Endodermal cell (in vitro differentiated cells): Measurements from ENCODE around the gene ZRANB3. TPM values are rescaled to one million over a fixed set of nuclear protein-coding genes. Genes with fewer than 3 reads are reported as not detected.
"Not testable (repeated sequence)": the region's sequence is repeated elsewhere in the genome, so short reads cannot be mapped to it uniquely, and the experiment has no call there.

ENCODE experiments used
- DNase-seq: peaks from one replicate; pipeline ENCODE4 v3.0.0-alpha.2; 2017
- H3K27ac ChIP-seq: 2 replicates; pipeline ENCODE4 v1.5.1; 2013; ENCODE audit warnings: mild to moderate bottlenecking, low read depth, low read length, moderate library complexity
- H3K27me3 ChIP-seq: 2 replicates; pipeline ENCODE4 v1.6.1; 2013; ENCODE audit warnings: mild to moderate bottlenecking, low read length, moderate library complexity; ENCODE audit not compliant: insufficient read depth, control insufficient read depth, poor library complexity, severe bottlenecking
- H3K36me3 ChIP-seq: 2 replicates; pipeline ENCODE4 v1.7.0; 2013; ENCODE audit warnings: mild to moderate bottlenecking, low read length, moderate library complexity; ENCODE audit not compliant: control insufficient read depth, insufficient read depth
- H3K4me1 ChIP-seq: one replicate; pipeline ENCODE4 v1.7.0; 2013; ENCODE audit warnings: low read length; ENCODE audit not compliant: control insufficient read depth, insufficient read depth
- H3K4me3 ChIP-seq: 2 replicates; pipeline ENCODE4 v1.5.1; 2013; ENCODE audit warnings: mild to moderate bottlenecking, low read length, moderate library complexity
- H3K9ac ChIP-seq: 2 replicates; pipeline ENCODE4 v1.6.1; 2013; ENCODE audit warnings: mild to moderate bottlenecking, low read length, moderate library complexity; ENCODE audit not compliant: poor library complexity, severe bottlenecking; ENCODE audit errors: extremely low read depth
- H3K9me3 ChIP-seq: 2 replicates; pipeline ENCODE4 v1.6.1; 2013; ENCODE audit warnings: mild to moderate bottlenecking, low read length, moderate library complexity; ENCODE audit not compliant: control insufficient read depth
- H3K27ac Mint-ChIP-seq: 2 replicates; pipeline ENCODE4 v1.8.0; 2020; ENCODE audit warnings: mixed read lengths
- H3K27me3 Mint-ChIP-seq: 2 replicates; pipeline ENCODE4 v1.8.0; 2021; ENCODE audit warnings: mild to moderate bottlenecking, mixed read lengths; ENCODE audit not compliant: insufficient read depth
- H3K36me3 Mint-ChIP-seq: 2 replicates; pipeline ENCODE4 v1.8.0; 2020; ENCODE audit warnings: low read depth, mixed read lengths
- H3K4me1 Mint-ChIP-seq: 2 replicates; pipeline ENCODE4 v1.8.0; 2020; ENCODE audit warnings: mixed read lengths
- H3K4me3 Mint-ChIP-seq: 2 replicates; pipeline ENCODE4 v1.8.0; 2020; ENCODE audit warnings: mild to moderate bottlenecking, moderate library complexity, mixed read lengths
- H3K9me3 Mint-ChIP-seq: 2 replicates; pipeline ENCODE4 v1.8.0; 2020; ENCODE audit warnings: mild to moderate bottlenecking, mixed read lengths
- CTCF ChIP-seq: fragments of 200-600 bp; sonication (generic); conservative IDR thresholded peaks from 2 replicates; pipeline ENCODE4 v1.5.0; 2021; ENCODE audit warnings: antibody characterized with exemption, mild to moderate bottlenecking
- WGBS, 2 experiments: methylation state at CpG; one replicate each; pipeline versions ENCODE4 v1.1.5 to v1.1.7; 2013; ENCODE audit warnings: missing lambda C conversion rate in 2 of 2, mixed read lengths in 1 of 2; ENCODE audit not compliant: insufficient coverage in 1 of 2, insufficient read length in 1 of 2; 5-methylcytosine and 5-hydroxymethylcytosine counted together
- total RNA-seq, 2 donors: library from RNA; stranded (reverse); fragmentation: NEBNext Ultra II Directional in 1 of 2; extraction: Animal tissue kit (Norgen Biotek cat#: 25700) in 1 of 2; gene quantifications; 2 replicates in 1 of 2; 3 replicates in 1 of 2; pipeline ENCODE4 v1.2.1, GENCODE V29; 2021

ZRANB3 gene
- total RNA-seq, 2 donors from 2014 or later = 17.2 to 20.7 TPM

DNA sequence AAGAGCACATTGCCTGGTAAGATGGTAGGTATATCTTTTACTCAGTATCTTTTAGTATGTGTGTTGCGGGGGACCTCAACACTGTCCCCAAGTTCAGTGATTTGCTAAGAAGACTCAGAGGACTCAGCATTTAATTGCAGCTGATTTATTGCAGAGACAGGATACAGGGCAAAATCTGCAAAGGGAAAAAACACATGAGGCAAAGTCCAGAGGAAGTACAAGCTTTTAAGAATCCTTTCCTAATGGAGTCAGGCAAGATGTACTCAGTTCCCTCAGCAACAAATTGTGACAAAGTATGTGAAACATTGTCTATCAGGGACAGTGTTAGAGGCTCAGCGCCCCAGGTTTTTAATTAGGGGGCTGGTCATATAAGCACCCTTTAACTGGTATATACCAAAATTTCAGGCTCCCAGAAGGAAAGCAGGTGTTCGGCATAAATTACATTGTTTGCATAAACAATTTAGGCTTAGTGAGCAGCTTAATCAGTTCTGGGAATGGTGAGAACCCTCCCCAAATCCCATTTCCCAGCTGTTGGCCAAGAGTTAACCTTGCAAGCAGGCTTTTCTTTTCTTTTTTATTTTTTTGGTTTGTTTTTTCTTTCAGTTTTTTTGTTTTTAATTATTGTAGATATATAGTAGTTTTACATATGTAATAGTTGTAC, 437.2 kb downstream of the ZRANB3 start:
- peaks cover 9% of the 10 kb centered on the region for H3K9me3 Mint-ChIP-seq
- H3K4me1 ChIP-seq = peaks cover 4% of the 10 kb centered on the region
- DNase-seq = no peak
- H3K4me3 Mint-ChIP-seq = no peak overlapping the region
- no peaks in the 10 kb centered on the region for H3K27me3 Mint-ChIP-seq
- no peak for TF ChIP-seq CTCF
- no peak overlapping the region for H3K27ac ChIP-seq
- peaks cover 36% of the 10 kb centered on the region for H3K36me3 Mint-ChIP-seq
- H3K27me3 ChIP-seq = no peaks in the 10 kb centered on the region
- no peak overlapping the region for H3K4me3 ChIP-seq
- peaks cover 18% of the 10 kb centered on the region for H3K9me3 ChIP-seq
- H3K36me3 ChIP-seq = peaks cover 56% of the 10 kb centered on the region
- H3K27ac Mint-ChIP-seq = no peak overlapping the region
- peaks cover 20% of the 10 kb centered on the region for H3K4me1 Mint-ChIP-seq
- WGBS, 2 experiments = 96 to 100% methylated on average over 2 to 3 of the region's 3 CpGs
- H3K9ac ChIP-seq = no peak overlapping the region

DNA sequence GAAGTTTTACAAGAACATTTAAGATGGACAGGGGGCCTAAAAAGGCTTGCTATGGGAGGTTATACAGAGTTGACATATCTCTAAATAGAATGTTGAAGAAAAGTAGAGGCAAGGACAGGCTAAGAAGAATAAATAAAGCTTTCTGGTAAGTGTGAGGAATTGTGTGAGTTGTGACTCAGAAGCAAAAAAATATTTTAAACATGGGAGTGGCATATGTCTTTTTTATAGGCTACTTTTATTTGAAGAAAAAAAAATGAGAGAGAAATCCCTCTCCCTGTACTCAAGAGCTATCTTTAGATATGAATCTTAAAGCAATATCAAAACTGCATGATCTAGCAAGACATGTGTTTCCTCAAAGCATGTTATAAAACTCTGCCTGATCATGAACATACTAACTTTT, 437.8 kb downstream of the ZRANB3 start:
- TF ChIP-seq CTCF = no peak
- Mint-ChIP-seq H3K27ac (no peak overlapping the region), H3K4me3 (no peak overlapping the region), H3K9me3 (peaks cover 12% of the 10 kb centered on the region), H3K4me1 (peaks cover 20% of the 10 kb centered on the region), H3K27me3 (no peaks in the 10 kb centered on the region), H3K36me3 (peaks cover 38% of the 10 kb centered on the region)
- no peak for DNase-seq
- Histone ChIP-seq H3K9ac (no peak overlapping the region), H3K9me3 (peaks cover 18% of the 10 kb centered on the region), H3K27me3 (no peaks in the 10 kb centered on the region), H3K4me1 (peaks cover 4% of the 10 kb centered on the region), H3K27ac (no peak overlapping the region), H3K4me3 (no peak overlapping the region), H3K36me3 (peaks cover 56% of the 10 kb centered on the region)

DNA sequence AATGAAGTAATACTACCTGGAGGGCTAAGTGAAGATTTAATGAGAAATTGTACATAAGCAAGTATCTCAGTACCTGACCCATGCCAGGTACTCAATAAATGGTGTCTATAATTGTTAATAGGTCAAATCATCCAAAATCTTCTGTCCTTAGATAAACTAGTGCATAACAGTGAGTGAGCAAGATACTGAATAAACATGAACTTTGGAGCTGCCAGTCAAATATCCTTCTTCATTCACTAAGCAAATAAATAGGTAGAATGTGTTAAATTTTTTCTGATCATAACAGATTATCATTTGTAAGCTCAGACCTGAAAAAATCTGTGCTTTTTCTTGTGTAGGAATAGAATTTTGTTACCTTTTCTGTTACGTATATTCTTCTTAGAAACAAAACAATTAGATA, 439.3 kb downstream of the ZRANB3 start:
- peaks cover 9% of the 10 kb centered on the region for H3K9me3 ChIP-seq
- H3K4me3 ChIP-seq = no peak overlapping the region
- H3K36me3 ChIP-seq = peaks cover 45% of the 10 kb centered on the region
- no peaks in the 10 kb centered on the region for H3K27me3 ChIP-seq
- H3K9ac ChIP-seq = no peak overlapping the region
- Mint-ChIP-seq H3K36me3 (peaks cover 32% of the 10 kb centered on the region), H3K9me3 (peaks cover 12% of the 10 kb centered on the region), H3K4me1 (peaks cover 20% of the 10 kb centered on the region), H3K4me3 (no peak overlapping the region), H3K27ac (no peak overlapping the region), H3K27me3 (no peaks in the 10 kb centered on the region)
- no peak for TF ChIP-seq CTCF
- WGBS, 2 experiments = no CpG with 5 or more reads among the region's 1 CpG
- no peak overlapping the region for H3K27ac ChIP-seq
- peaks cover 4% of the 10 kb centered on the region for H3K4me1 ChIP-seq
- DNase-seq = no peak

DNA sequence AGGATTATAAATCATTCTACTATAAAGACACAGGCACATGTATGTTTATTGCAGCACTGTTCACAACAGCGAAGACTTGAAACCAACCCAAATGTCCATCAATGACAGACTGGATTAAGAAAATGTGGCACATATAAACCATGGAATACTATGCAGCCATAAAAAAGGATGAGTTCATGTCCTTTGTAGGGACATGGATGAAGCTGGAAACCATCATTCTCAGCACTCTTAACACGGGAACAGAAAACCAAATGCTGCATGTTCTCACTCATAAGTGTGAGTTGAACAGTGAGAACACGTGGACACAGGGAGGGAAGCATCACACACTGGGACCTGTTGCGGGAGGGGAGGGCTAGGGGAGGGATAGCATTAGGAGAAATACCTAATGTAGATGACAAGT, 441.4 kb downstream of the ZRANB3 start:
- not testable (repeated sequence) for H3K27ac ChIP-seq, H3K9me3 ChIP-seq, H3K9ac ChIP-seq, H3K4me1 ChIP-seq, H3K27me3 ChIP-seq, H3K27ac Mint-ChIP-seq, H3K4me3 ChIP-seq, H3K4me3 Mint-ChIP-seq, H3K27me3 Mint-ChIP-seq, DNase-seq
- Mint-ChIP-seq H3K36me3 (peaks cover 26% of the 10 kb centered on the region), H3K4me1 (peaks cover 20% of the 10 kb centered on the region), H3K9me3 (peaks cover 12% of the 10 kb centered on the region)
- 96 to 98% methylated on average over 3 to 4 of the region's 4 CpGs for WGBS, 2 experiments
- peaks cover 26% of the 10 kb centered on the region for H3K36me3 ChIP-seq
